ENCODE measurements around the gene TMEM132C. TPM values are rescaled to one million over a fixed set of nuclear protein-coding genes. Genes with fewer than 3 reads are reported as not detected.

Gene TMEM132C
- total and polyA plus RNA-seq, 2 of the 13 experiments (the other 11 are each of a cell fraction or from before 2014, with no cell fraction given) = not detected

DNA sequence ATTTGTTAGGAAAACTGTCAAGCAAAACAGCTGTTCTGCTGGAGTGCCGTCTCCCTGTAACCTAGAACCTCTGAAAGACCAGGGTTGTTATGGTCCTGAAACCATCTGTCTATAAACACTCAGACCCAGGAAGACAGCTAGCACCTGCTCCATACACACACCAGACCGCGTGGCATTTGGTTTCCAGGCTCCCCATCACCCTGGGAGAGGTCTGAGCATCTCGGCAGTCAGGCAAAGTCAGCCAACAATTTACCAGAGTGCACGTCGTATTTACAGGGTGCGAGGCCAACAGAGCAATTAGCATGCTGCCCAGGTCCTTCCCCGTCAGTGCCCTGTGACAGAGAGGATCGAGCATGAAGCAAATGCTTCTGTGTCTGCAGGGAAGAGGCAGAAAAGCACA, 284.3 kb downstream of the TMEM132C start:
- no peaks in the 10 kb centered on the region for H3K36me3 ChIP-seq (replicated peaks in 1 of 2; ENCODE audit: control insufficient read depth in 1 of 2, insufficient read depth in 2 of 2, low read length in 2 of 2)
- intact Hi-C loops (cut with micrococcal nuclease; ENCODE audit: unreplicated experiment) (no loop called here), in situ Hi-C loops (cut with HindIII; ENCODE audit: extremely low pct_ligation_motif_present, low pct_unique_long_range_greater_than_20kb) (no loop called here)
- H3K4me2 ChIP-seq (ENCODE audit: low read depth, low read length) = no peak overlapping the region
- FAIRE-seq (no peak), DNase-seq (ENCODE audit: low spot score) (no peak), ATAC-seq (no peak)
- H3K4me3 ChIP-seq (replicated peaks in 1 of 3; ENCODE audit: insufficient read depth in 1 of 3, low read depth in 2 of 3, low read length in 3 of 3) = no peak overlapping the region
- BruUV-seq (replicated peaks) = no TSS peak
- CTCF ChIA-PET (ENCODE audit: low intra/inter-chr PET ratio, low total read pairs) = no interaction called here
- no peaks in the 10 kb centered on the region for H3K4me1 ChIP-seq (ENCODE audit: insufficient read depth, low read length)
- H2AFZ ChIP-seq (ENCODE audit: low read length) = no peak overlapping the region
- H4K20me1 ChIP-seq (ENCODE audit: insufficient read depth, low read length) = no peaks in the 10 kb centered on the region
- H3K27ac ChIP-seq (ENCODE audit: extremely low read length, insufficient read depth, low read length) = no peak overlapping the region
- 0% methylated on average over 2 of the region's 9 CpGs for WGBS (ENCODE audit: low lambda C conversion rate)
- H3K9ac ChIP-seq (ENCODE audit: insufficient read depth, low read depth, low read length) = no peak overlapping the region
- no peaks in the 10 kb centered on the region for H3K79me2 ChIP-seq (ENCODE audit: insufficient read depth, low read length)
- POLR2A ChIA-PET = no interaction called here
- peaks cover 1 to 34% of the 10 kb centered on the region in 2 experiments; a peak in 2 of 5 replicates for H3K27me3 ChIP-seq (ENCODE audit: control insufficient read depth in 1 of 2, insufficient read depth in 2 of 2, low read length in 2 of 2)
- no peaks in the 10 kb centered on the region; the same call in 1 of the 2 replicates for H3K9me3 ChIP-seq (ENCODE audit: low read length)
- TF ChIP-seq RBFOX2 (IDR thresholded peaks at IDR 0.05; ENCODE audit: low read depth, low read length) (no peak), NFKBIZ (CRISPR knock-in tag; IDR thresholded peaks at IDR 0.05) (no peak), ZEB1 (IDR thresholded peaks at IDR 0.05; ENCODE audit: insufficient replicate concordance, low read depth) (no peak), ZNF446 (CRISPR knock-in tag; IDR thresholded peaks at IDR 0.05) (no peak), CBX1 (IDR thresholded peaks at IDR 0.05; ENCODE audit: low read depth) (no peak), MYC (CRISPR knock-in tag; IDR thresholded peaks at IDR 0.05; ENCODE audit: borderline replicate concordance) (no peak), SP1 (IDR thresholded peaks at IDR 0.05) (no peak), SP1 (CRISPR knock-in tag; IDR thresholded peaks at IDR 0.05) (no peak), EED (CRISPR knock-in tag; IDR thresholded peaks at IDR 0.05) (no peak), IKZF4 (CRISPR knock-in tag; IDR thresholded peaks at IDR 0.05; ENCODE audit: borderline replicate concordance, low read depth, not compliant biosample characterization) (no peak)
- TF ChIP-seq, protein P1, sequence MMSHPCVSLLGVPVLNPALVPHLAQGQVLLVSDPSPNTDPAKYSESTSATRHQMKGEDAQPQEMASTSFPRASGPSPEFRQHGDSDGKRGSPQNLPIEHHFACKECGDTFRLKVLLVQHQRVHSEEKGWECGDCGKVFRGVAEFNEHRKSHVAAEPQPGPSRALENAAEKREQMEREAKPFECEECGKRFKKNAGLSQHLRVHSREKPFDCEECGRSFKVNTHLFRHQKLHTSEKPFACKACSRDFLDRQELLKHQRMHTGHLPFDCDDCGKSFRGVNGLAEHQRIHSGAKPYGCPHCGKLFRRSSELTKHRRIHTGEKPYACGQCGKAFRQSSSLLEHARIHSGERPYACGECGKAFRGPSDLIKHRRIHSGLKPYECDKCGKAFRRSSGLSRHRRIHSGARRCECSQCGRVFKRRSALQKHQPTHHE (CRISPR knock-in tag; IDR thresholded peaks at IDR 0.05; ENCODE audit: borderline replicate concordance) = no peak
- TF ChIP-seq, protein P2, sequence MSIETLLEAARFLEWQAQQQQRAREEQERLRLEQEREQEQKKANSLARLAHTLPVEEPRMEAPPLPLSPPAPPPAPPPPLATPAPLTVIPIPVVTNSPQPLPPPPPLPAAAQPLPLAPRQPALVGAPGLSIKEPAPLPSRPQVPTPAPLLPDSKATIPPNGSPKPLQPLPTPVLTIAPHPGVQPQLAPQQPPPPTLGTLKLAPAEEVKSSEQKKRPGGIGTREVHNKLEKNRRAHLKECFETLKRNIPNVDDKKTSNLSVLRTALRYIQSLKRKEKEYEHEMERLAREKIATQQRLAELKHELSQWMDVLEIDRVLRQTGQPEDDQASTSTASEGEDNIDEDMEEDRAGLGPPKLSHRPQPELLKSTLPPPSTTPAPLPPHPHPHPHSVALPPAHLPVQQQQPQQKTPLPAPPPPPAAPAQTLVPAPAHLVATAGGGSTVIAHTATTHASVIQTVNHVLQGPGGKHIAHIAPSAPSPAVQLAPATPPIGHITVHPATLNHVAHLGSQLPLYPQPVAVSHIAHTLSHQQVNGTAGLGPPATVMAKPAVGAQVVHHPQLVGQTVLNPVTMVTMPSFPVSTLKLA (IDR thresholded peaks at IDR 0.05) = no peak
- TF ChIP-seq, protein P3, sequence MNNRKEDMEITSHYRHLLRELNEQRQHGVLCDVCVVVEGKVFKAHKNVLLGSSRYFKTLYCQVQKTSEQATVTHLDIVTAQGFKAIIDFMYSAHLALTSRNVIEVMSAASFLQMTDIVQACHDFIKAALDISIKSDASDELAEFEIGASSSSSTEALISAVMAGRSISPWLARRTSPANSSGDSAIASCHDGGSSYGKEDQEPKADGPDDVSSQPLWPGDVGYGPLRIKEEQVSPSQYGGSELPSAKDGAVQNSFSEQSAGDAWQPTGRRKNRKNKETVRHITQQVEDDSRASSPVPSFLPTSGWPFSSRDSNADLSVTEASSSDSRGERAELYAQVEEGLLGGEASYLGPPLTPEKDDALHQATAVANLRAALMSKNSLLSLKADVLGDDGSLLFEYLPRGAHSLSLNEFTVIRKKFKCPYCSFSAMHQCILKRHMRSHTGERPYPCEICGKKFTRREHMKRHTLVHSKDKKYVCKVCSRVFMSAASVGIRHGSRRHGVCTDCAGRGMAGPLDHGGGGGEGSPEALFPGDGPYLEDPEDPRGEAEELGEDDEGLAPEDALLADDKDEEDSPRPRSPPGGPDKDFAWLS (CRISPR knock-in tag; IDR thresholded peaks at IDR 0.05; ENCODE audit: borderline replicate concordance) = no peak
- TF ChIP-seq, protein P4, sequence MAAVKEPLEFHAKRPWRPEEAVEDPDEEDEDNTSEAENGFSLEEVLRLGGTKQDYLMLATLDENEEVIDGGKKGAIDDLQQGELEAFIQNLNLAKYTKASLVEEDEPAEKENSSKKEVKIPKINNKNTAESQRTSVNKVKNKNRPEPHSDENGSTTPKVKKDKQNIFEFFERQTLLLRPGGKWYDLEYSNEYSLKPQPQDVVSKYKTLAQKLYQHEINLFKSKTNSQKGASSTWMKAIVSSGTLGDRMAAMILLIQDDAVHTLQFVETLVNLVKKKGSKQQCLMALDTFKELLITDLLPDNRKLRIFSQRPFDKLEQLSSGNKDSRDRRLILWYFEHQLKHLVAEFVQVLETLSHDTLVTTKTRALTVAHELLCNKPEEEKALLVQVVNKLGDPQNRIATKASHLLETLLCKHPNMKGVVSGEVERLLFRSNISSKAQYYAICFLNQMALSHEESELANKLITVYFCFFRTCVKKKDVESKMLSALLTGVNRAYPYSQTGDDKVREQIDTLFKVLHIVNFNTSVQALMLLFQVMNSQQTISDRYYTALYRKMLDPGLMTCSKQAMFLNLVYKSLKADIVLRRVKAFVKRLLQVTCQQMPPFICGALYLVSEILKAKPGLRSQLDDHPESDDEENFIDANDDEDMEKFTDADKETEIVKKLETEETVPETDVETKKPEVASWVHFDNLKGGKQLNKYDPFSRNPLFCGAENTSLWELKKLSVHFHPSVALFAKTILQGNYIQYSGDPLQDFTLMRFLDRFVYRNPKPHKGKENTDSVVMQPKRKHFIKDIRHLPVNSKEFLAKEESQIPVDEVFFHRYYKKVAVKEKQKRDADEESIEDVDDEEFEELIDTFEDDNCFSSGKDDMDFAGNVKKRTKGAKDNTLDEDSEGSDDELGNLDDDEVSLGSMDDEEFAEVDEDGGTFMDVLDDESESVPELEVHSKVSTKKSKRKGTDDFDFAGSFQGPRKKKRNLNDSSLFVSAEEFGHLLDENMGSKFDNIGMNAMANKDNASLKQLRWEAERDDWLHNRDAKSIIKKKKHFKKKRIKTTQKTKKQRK (IDR thresholded peaks at IDR 0.05; ENCODE audit: low read length) = no peak
